IPS-18c (cell line): ENCODE results near the gene BBC3.
"Not testable (repeated sequence)": the region's sequence is repeated elsewhere in the genome, so short reads cannot be mapped to it uniquely, and the experiment has no call there.

Experiments used
- H3K4me3 ChIP-seq: 2 replicates; pipeline ENCODE4 v1.7.0; 2013; ENCODE audit warnings: low read depth, mild to moderate bottlenecking, low read length, moderate library complexity; ENCODE audit not compliant: insufficient read depth
- H3K9me3 ChIP-seq: one replicate; pipeline ENCODE4 v1.6.1; 2013; ENCODE audit warnings: mild to moderate bottlenecking, low read length, moderate library complexity; ENCODE audit not compliant: control insufficient read depth, insufficient read depth

BBC3 gene

DNA sequence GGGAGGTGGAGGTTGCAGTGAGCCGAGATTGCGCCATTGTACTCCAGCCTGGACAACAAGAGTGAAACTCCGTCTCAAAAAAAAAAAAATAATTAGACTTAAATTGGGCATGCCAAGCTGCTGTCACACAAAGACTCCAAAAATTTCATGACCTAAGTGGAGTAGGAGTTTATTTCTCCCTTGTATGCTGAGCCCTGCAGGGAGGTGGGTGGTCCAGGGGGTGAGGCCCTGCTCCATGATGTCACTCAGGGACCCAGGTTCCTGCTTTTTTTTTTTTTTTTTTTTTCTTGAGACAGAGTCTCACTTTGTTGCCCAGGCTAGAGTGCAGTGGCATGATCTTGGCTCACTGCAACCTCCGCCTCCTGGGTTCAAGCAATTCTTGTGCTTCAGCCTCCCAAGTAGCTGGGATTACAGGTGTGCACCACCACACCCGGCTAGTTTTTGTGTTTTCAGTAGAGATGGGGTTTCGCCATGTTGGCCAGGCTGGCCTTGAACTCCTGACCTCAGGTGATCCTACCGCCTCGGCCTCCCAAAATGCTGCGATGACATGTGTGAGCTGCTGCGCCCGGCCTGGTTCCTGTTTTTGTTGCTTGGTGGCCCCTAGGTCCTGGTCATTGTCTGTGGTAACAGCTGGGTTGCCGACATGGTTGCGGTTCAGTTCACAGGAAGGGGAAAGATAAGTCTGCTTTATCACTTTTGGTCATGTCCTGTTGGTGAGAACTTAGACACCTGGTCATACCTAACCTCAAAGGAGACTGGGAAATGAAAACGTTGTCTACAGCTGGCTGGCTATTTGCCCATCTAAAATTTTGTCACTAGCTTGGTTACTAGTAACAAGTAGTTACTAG lies 31.2 kb upstream of the BBC3 start:
- not testable (repeated sequence) for H3K4me3 ChIP-seq, H3K9me3 ChIP-seq

DNA sequence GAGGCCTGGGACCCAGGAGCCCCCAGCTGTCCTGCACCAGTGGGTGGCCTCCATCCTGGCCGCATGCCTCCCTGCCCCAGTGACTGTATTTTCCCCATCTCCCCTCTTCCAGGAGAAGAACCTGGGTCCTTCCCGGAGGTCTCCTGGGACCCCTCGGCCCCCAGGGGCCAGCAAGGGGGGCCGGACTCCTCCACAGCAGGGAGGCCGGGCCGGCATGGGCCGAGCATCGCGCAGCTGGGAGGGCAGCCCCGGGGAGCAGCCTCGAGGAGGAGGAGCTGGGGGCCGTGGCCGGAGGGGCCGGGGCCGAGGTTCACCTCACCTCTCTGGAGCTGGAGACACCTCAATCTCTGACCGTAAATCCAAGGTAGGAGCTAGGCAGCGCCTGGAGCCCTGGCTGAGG lies 29.5 kb upstream of the BBC3 start:
- H3K4me3 ChIP-seq, result no peak overlapping the region
- no peaks in the 10 kb centered on the region for H3K9me3 ChIP-seq

DNA sequence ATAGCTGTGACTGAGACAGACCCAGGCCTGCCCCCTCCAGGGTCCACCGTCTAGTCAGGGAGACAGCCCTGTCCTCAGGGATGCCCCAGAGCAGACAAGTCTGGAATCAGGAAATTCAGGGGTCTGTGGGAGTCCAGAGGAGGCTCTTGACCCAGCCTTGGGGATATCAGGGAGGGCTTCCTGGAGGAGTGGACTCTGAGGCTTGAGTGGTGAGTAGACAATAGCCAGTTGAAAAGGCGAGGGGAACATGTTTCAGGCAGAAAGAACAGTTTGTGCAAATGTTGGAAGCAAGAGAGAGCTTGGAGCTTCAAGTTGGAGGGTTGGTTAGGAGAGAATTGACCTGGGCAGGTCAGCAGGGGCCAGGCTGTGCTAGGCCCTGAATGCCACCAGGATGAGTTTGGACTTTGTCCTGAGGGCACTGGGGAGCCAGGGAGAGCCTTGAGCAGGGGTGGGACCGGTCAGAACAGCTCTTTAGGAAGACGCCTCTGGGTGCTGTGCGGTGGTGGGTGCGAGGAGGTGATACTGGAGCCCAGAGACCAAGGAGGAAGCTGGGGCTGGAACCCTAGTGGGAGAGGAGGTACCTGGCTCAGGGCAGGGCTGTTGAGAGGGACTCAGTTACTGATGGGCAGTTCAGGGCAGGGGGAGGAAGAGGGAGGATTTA lies 28.0 kb upstream of the BBC3 start:
- Histone ChIP-seq H3K9me3 (no peaks in the 10 kb centered on the region), H3K4me3 (no peak overlapping the region)

DNA sequence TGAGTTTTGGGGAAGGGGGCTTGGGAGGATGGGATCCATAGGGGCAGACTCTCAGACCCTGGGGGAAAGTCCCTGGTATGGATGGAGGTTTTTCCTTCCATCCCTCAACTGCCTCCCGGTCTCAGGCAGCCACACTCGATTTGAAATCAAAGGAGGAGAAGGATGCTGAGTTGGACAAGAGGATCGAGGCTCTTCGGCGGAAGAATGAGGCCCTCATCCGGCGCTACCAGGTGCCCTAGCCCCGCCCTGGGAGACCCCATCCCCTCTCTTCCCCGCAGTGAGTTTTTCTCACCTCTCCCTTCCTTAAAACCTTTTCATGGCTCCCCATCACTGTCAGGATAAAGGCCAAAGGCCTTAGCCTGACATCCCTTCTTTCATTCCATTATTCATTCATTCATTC lies 27.4 kb upstream of the BBC3 start:
- H3K9me3 ChIP-seq, result no peaks in the 10 kb centered on the region
- H3K4me3 ChIP-seq, result no peak overlapping the region

DNA sequence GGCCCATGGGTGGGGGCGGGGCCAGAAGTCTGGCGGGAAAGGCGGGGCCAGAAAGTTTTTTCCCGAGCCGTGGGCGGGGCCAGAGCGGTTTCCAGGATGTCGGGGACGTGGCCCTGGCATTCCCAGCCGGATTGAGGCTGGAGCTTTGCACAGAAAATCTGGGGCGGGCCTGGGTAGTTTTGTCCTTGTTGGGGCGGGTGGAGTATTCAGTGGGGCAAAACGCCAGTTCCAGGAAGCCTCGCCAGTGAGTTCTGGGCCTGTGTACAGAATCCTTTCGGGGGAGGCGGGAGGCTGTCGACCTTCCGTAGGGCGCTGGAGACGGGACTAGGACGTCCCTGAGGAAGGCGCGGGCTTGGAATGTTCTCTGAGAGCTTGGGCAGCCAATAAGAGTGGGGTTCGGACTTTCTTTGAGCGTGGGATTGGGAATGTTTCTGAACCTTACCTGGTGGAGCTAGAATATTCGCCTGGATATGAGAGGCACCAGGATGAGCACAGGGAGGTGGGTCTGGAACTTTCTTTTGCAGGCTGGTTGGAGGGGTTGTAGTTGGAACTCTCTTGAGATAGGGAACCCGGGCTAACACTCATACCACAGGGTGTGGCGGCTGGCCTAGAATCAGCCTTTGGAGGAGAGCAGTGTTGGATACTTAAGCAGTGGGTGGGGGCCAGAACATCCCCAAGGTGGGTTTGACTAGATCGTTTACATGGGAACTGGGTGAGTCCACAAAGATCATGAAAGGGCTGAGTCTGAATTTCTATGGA lies 26.6 kb upstream of the BBC3 start:
- no peaks in the 10 kb centered on the region for H3K9me3 ChIP-seq
- H3K4me3 ChIP-seq, result peak overlapping the region; percentile 68

DNA sequence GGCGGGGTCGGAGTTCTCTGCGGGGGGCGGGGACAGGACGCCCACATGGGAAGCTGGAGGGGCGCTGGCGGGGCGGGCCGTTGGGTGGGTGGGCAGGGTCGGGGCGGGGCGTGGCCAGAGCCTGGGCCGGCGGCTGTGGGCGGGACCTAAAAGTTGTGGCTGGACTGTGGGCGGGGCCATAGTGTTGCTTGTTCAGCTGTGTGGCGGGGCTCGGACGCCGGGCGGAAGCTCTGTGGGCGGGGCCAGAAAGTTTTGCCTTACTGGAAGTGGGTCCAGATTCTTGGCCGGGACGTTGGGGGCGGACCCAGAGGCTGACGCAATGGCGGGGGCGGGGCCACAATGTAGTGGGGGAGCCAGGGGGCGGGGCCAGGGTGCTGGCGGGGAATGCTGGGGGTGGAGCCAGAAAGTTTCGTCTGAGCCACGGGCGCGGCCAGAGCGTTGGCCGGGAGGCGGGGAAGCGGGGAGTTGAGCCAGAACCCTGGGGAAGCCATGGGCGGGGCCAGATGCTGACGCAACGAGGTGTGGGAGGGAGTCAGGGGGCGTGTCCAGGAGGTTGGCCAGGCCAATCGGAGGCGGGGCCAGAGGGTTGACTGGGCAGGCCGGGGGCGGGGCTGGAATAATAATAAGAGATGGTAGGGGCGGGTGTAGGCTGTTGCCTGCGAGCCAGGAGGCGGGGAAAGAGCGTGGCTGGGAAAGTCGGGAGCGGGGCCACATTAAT lies 25.9 kb upstream of the BBC3 start:
- Histone ChIP-seq H3K4me3 (peak overlapping the region; percentile 55), H3K9me3 (no peaks in the 10 kb centered on the region)

DNA sequence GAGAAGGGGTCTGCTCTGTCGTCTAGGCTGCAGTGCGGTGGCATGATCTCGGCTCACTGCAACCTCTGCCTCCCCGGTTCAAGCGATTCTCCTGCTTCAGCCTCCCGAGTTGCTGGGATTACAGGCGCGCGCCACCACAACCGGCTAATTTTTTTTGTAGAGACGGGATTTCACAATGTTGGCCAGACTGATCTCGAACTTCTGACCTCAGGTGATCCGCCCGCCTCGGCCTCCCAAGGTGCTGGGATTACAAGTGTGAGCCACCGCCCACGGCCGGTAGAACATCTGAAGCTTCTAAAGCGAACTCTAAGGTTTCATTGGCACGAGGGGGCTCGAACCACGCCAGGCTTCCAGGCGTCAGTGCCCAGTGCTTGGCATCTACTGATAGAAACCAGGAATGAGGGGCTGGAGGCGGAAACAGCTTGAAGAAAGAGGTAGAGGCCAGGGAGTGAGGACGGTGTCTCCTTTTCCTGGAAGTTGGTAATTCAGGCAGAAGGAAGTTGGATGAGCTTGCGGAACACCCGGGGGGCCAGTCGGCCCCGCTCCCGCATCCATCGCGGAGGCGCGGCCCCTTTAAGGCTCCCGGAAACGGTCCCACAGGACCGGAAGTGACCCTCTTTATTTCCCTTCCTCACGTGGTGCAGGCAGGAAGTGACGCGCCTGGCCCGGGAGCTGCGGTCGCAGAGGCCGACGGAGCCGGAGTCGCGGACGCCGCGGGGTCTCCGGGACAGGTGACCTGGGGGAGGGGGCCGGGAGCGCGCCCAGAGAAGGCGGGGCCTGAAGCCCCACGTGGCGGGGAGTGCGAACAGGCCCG lies 25.1 kb upstream of the BBC3 start, which contains the start of gene CCDC9:
TSS of gene CCDC9 (plus strand) at position 647 of the 814 bp plus-strand sequence. CDS start 1,876 bp downstream, outside the sequence.
- no peaks in the 10 kb centered on the region for H3K9me3 ChIP-seq
- peak within 1 kb of the TSS; percentile 68 for H3K4me3 ChIP-seq

DNA sequence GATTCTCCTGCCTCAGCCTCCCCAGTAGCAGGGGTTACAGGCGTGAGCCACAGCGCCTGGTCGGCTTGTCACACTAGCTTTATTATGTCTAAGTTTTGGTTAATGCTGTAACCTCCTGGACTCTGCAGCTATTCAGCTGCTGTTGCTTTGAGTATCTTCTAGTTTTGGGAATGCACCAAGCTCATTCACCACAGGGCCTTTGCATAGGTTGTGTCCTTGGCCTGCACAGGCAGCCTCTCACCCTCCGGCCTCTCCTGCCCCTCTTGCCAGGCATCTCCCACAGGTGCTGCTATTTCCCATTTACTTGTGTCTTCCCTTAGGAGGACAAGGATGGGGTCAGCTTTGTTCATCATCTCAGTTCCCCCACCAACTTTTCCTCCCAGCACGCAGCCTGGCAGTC lies 23.0 kb upstream of the BBC3 start:
- H3K9me3 ChIP-seq, result no peaks in the 10 kb centered on the region

DNA sequence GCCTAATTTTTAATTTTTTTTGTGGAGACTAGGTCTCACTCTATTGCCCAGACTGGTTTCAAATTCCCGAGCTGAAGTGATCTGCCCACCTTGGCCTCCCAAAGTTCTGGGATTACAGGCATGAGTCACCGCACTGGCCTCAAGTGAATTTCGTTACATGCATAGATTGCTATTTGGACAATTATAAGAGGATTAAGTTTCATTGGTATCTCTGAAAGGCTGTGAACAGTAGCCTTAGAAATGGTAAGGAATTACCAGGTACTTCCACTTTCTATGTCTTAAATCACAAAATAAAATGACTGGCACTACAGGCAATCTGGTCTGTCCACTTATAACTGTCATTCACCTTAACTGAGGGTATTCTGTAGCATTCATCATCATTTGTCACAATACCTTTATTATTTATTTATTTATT lies 22.5 kb upstream of the BBC3 start:
- no peaks in the 10 kb centered on the region for H3K9me3 ChIP-seq
- H3K4me3 ChIP-seq, result no peak overlapping the region

More for the DNA sequence above, 23.0 kb upstream of the BBC3 start:
- H3K4me3 ChIP-seq, result no peak overlapping the region

DNA sequence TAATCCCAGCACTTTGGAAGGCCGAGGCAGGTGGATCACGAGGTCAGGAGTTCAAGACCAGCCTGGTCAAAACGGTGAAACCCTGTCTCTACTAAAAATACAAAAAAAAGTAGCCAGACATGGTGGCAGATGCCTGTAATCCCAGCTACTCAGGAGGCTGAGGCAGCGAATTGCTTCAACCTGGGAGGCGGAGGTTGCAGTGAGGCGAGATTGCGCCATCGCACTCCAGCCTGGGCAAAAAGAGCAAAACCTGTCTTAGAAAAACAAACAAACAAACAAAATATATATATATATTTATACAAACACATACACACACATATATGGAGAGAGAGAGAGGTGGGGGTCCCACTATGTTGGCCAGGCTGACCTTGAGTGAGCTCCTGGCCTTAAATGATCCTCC lies 22.0 kb upstream of the BBC3 start:
- not testable (repeated sequence) for H3K9me3 ChIP-seq, H3K4me3 ChIP-seq

DNA sequence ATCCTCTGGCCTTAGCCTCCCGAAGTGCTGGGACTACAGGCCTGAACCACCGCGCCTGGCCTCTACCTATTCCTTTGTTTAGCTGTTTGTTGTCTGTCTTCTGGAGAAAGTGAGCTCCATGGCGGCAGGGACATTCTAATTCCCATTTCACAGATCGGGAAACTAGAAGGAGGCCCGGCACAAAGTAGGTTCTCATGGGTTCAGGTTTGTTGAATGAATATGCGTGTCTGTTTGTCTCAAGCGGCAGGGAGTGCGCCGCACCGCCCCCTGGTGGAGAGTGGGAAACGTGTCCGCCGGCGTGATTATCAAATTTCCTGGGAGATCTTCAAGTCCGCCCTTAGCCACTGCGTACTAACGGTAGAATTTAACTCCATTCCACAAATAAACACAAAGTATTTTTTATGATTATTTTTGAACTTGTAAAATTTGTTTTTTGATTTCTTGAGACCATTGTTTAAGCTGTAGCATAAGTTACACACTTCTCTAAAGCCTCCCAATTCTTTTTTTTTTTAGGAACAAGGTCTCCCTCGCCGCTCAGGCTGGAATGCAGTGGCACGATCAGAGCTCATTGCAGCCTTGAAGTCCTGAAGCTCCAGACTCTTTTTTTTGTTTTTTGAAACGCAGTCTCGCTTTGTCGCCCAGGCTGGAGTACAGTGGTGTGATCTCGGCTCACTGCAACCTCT lies 16.4 kb upstream of the BBC3 start:
- no peak overlapping the region for H3K4me3 ChIP-seq
- no peaks in the 10 kb centered on the region for H3K9me3 ChIP-seq

DNA sequence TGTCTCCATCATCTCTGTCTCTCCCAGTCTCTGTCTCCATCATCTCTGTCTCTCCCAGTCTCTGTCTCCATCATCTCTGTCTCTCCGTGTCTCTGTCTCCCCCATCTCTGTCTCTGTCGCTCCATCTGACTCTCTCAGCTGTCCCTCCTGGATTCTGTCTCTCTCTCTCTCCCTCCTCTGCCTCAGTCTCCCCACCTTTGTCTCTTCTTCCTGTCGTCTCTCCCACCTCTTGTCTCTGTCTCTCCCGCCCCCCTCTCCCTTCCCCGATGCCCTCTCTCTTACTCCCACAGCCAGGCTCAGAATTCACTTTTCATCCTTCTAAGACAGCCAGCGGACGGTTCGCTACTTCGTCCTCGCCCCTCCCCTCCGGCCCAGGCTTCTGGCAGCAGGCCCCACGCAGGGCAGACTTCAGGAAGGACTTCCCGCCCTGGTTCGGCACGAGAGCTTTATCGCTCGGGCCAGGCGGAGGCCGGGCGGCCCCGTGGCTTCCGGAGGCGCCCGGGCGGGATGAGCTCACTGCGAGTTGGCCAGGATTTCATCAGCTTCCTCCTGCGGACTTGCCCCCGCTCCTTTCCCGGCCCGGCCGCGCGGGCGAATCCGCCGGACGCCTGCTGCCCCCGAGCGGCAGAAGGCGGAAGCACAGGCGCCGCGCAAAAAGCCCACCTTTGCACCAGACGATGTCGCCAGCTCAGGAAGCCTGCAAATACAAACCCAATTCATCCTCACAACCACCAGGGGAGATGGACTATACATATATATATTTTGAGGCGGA lies 13.0 kb upstream of the BBC3 start:
- Histone ChIP-seq H3K9me3 (no peaks in the 10 kb centered on the region), H3K4me3 (peak overlapping the region; percentile 50)

DNA sequence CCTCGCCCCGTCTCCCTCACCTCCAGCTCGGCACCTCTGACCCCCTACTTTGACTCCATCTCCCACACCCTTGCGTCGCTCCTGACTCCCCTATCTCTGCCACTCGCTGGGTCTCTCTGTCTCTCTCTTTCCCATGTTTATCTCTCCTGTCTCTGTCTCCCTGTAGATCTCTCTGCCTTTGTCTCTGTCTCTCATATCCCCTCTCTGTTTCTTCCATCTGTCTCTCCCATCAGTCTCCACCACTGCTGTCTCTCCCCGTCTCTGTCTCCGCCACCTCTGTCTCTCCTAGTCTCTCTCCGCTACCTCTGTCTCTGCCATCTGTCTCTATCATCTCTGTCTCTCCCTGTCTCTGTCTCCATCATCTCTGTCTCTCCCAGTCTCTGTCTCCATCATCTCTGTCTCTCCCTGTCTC lies 12.4 kb upstream of the BBC3 start:
- no peaks in the 10 kb centered on the region for H3K9me3 ChIP-seq
- H3K4me3 ChIP-seq, result peak overlapping the region; percentile 50; the same call in 1 of the 2 replicates

DNA sequence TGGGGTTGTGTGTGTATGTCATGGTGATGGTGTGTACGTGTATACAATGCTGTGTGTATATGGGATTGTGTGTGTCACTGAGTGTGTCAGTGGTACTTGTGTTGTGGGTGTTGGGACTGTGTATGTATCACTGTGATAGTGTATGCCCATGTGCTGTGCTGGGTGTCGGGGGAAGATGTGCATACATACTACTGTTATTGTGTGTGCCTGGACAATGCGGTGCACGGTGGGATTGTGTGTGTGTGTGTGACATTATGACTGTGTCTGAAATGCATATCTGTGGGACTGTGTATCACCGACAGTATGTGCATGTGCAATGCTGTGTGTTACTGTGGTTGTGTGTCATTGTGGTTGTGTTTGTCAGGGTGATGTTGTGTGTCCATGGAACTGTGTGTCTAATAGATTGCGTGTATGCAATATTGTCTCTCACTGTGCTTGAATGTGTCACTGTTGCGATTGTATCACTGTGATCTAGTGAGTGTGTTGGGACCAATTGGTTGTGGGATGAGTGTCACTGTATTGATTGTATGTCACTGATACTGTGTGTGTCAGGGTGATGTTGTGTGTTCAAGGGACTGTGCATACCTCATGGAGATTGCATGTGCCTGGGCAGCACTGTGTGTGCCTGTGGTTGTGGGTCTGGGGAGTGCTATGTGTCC lies 11.0 kb upstream of the BBC3 start:
- Histone ChIP-seq H3K9me3 (no peaks in the 10 kb centered on the region), H3K4me3 (no peak overlapping the region)
